Liver (tissue), 9 donors: Measurements from ENCODE around the gene UBASH3B. TPM values are rescaled to one million over a fixed set of nuclear protein-coding genes. Genes with fewer than 3 reads are reported as not detected.

Experiments used
- DNase-seq: peaks from one replicate; pipeline ENCODE4 v3.0.0-alpha.2; 2017; ENCODE audit warnings: low spot score
- H3K27ac ChIP-seq, 2 donors: one replicate each; pipeline ENCODE4 v1.7.0; 2013; ENCODE audit warnings: inconsistent platforms in 2 of 2, low read length in 2 of 2, control low read depth in 1 of 2, low read depth in 1 of 2, mild to moderate bottlenecking in 1 of 2
- H3K27me3 ChIP-seq, 4 donors: one replicate each; pipeline versions ENCODE4 v1.6.1 to v1.7.0; 2013; ENCODE audit warnings: low read length in 3 of 4, inconsistent platforms in 1 of 4, mild to moderate bottlenecking in 1 of 4, moderate library complexity in 1 of 4; ENCODE audit not compliant: control insufficient read depth in 4 of 4, insufficient read depth in 4 of 4
- H3K36me3 ChIP-seq, 4 donors: one replicate each; pipeline versions ENCODE4 v1.6.1 to v1.7.0; 2013; ENCODE audit warnings: low read length in 3 of 4, mild to moderate bottlenecking in 3 of 4, low read depth in 1 of 4, moderate library complexity in 1 of 4; ENCODE audit not compliant: control insufficient read depth in 4 of 4, insufficient read depth in 3 of 4
- H3K4me1 ChIP-seq, 4 donors: one replicate each; pipeline versions ENCODE4 v1.6.1 to v1.7.0; 2013; ENCODE audit warnings: low read length in 3 of 4, mild to moderate bottlenecking in 3 of 4, moderate library complexity in 1 of 4; ENCODE audit not compliant: control insufficient read depth in 4 of 4, insufficient read depth in 4 of 4
- H3K4me3 ChIP-seq, 3 donors: one replicate each; pipeline versions ENCODE4 v1.6.1 to v1.7.0; 2013; ENCODE audit warnings: low read length in 3 of 3, control low read depth in 1 of 3, low read depth in 1 of 3, mild to moderate bottlenecking in 1 of 3
- H3K9ac ChIP-seq, 2 donors: one replicate each; pipeline ENCODE4 v1.7.0; 2013; ENCODE audit warnings: low read length in 2 of 2, mild to moderate bottlenecking in 2 of 2, moderate library complexity in 2 of 2, control low read depth in 1 of 2, low read depth in 1 of 2
- H3K9me3 ChIP-seq, 4 donors: one replicate each; pipeline versions ENCODE4 v1.6.1 to v1.7.0; 2013; ENCODE audit warnings: low read length in 3 of 4; ENCODE audit not compliant: control insufficient read depth in 4 of 4
- ATF3 ChIP-seq: IDR thresholded peaks from 2 replicates; pipeline ENCODE4 v1.6.1; 2016; ENCODE audit warnings: antibody characterized with exemption
- CTCF ChIP-seq: fragments of 150-350 bp; IDR thresholded peaks from 2 replicates; pipeline ENCODE4 v1.5.1; 2017; ENCODE audit warnings: improper control_type of control experiment, low read depth, low read length; ENCODE audit not compliant: missing input control
- EGR1 ChIP-seq, 2 donors: IDR thresholded peaks; 2 replicates each; pipeline ENCODE4 v1.6.1; 2016 to 2018; ENCODE audit warnings: antibody characterized with exemption in 2 of 2, low read depth in 2 of 2
- FOXA1 ChIP-seq: IDR thresholded peaks from 2 replicates; pipeline ENCODE4 v1.6.1; 2016; ENCODE audit warnings: antibody characterized with exemption
- FOXA2 ChIP-seq: IDR thresholded peaks from 2 replicates; pipeline ENCODE4 v1.6.1; 2016; ENCODE audit warnings: antibody characterized with exemption
- GABPA ChIP-seq, 2 donors: IDR thresholded peaks in 1 of 2; conservative IDR thresholded peaks in 1 of 2; 2 replicates each; pipeline ENCODE4 v1.6.1; 2016; ENCODE audit warnings: antibody characterized with exemption in 2 of 2, mild to moderate bottlenecking in 1 of 2, moderate library complexity in 1 of 2
- HNF4A ChIP-seq, 2 donors: conservative IDR thresholded peaks; 2 replicates each; pipeline ENCODE4 v1.6.1; 2016; ENCODE audit warnings: antibody characterized with exemption in 2 of 2, mild to moderate bottlenecking in 2 of 2
- HNF4G ChIP-seq: IDR thresholded peaks from 2 replicates; pipeline ENCODE4 v1.6.1; 2016; ENCODE audit warnings: antibody characterized with exemption
- JUND ChIP-seq, 2 donors: IDR thresholded peaks; 2 replicates each; pipeline ENCODE4 v1.6.1; 2016; ENCODE audit warnings: antibody characterized with exemption in 2 of 2
- NR2F2 ChIP-seq: IDR thresholded peaks from 2 replicates; pipeline ENCODE4 v1.6.1; 2016; ENCODE audit warnings: antibody characterized with exemption
- RAD21 ChIP-seq, 2 donors: IDR thresholded peaks; 2 replicates each; pipeline ENCODE4 v1.6.1; 2016; ENCODE audit warnings: antibody characterized with exemption in 2 of 2, mild to moderate bottlenecking in 2 of 2
- REST ChIP-seq: IDR thresholded peaks from 2 replicates; pipeline ENCODE4 v1.6.1; 2016; ENCODE audit warnings: antibody characterized with exemption, mild to moderate bottlenecking
- RXRA ChIP-seq, 2 donors: IDR thresholded peaks; 2 replicates each; pipeline ENCODE4 v1.6.1; 2017 to 2018; ENCODE audit warnings: antibody characterized with exemption in 2 of 2, mild to moderate bottlenecking in 1 of 2
- SP1 ChIP-seq: IDR thresholded peaks from 2 replicates; pipeline ENCODE4 v1.6.1; 2018; ENCODE audit warnings: antibody characterized with exemption, mild to moderate bottlenecking
- TAF1 ChIP-seq: conservative IDR thresholded peaks from 2 replicates; pipeline ENCODE4 v1.6.1; 2016; ENCODE audit warnings: antibody characterized with exemption, mild to moderate bottlenecking
- YY1 ChIP-seq: IDR thresholded peaks from 2 replicates; pipeline ENCODE4 v1.6.1; 2016; ENCODE audit warnings: antibody characterized with exemption, mild to moderate bottlenecking
- WGBS: extraction: QIAGEN DNeasy Blood & Tissue Kit; methylation state at CpG from one replicate; pipeline ENCODE4 v1.1.7; 2013; 5-methylcytosine and 5-hydroxymethylcytosine counted together
- polyA plus RNA-seq, 2 donors: library from polyadenylated mRNA; stranded (reverse) in 1 of 2; unstranded in 1 of 2; fragments of 200-250 nt in 1 of 2; fragments of >200 nt in 1 of 2; fragmentation: Nextera tagmentation in 1 of 2; extraction: Ambion mirVana in 1 of 2; gene quantifications; one replicate each; pipeline versions ENCODE4 v1.2.1 to v1.2.3, GENCODE V29; 2013 to 2015
- total RNA-seq, 2 donors: library from RNA; depleted of rRNA; stranded (reverse); fragments of >200 nt; gene quantifications; one replicate each; pipeline ENCODE4 v1.2.3, GENCODE V29; 2014
- TF ChIP-seq, protein P1 (sequence below): IDR thresholded peaks from 2 replicates; pipeline ENCODE4 v1.6.1; 2016; ENCODE audit warnings: antibody characterized with exemption
- TF ChIP-seq, protein P2 (sequence below): IDR thresholded peaks from 2 replicates; pipeline ENCODE4 v1.6.1; 2016; ENCODE audit warnings: antibody characterized with exemption
- donor health status: healthy.
- donor health status: healthy.
- donor health status: healthy.
- donor health status: healthy.
- donor health status: healthy.

Gene UBASH3B
- total and polyA plus RNA-seq, 4 donors: 0.48 to 5.5 (median 2.5) TPM

- Histone ChIP-seq H3K27me3 (no peaks in the 10 kb centered on the region), H3K36me3 (no peaks in the 10 kb centered on the region), H3K9ac (no peak overlapping the region), H3K9me3 (peaks cover 0 to 3% (median 0%) of the 10 kb centered on the region in 4 donors), H3K4me3 (no peak overlapping the region), H3K4me1 (no peaks in the 10 kb centered on the region), H3K27ac (no peak overlapping the region)
- TF ChIP-seq, protein P1, sequence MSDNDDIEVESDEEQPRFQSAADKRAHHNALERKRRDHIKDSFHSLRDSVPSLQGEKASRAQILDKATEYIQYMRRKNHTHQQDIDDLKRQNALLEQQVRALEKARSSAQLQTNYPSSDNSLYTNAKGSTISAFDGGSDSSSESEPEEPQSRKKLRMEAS: no peak
- TF ChIP-seq EGR1 (IDR thresholded peaks at IDR 0.05; ENCODE audit: low read depth in 2 of 2) (no peak), CTCF (no peak), YY1 (no peak), SP1 (no peak), FOXA2 (no peak), HNF4G (no peak), NR2F2 (no peak), FOXA1 (no peak)
- TF ChIP-seq, protein P2, sequence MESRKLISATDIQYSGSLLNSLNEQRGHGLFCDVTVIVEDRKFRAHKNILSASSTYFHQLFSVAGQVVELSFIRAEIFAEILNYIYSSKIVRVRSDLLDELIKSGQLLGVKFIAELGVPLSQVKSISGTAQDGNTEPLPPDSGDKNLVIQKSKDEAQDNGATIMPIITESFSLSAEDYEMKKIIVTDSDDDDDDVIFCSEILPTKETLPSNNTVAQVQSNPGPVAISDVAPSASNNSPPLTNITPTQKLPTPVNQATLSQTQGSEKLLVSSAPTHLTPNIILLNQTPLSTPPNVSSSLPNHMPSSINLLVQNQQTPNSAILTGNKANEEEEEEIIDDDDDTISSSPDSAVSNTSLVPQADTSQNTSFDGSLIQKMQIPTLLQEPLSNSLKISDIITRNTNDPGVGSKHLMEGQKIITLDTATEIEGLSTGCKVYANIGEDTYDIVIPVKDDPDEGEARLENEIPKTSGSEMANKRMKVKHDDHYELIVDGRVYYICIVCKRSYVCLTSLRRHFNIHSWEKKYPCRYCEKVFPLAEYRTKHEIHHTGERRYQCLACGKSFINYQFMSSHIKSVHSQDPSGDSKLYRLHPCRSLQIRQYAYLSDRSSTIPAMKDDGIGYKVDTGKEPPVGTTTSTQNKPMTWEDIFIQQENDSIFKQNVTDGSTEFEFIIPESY: no peak
- 85% methylated on average over 5 of the region's 5 CpGs for WGBS
- DNase-seq: no peak
These were observed 38.2 kb upstream of the UBASH3B start for GRCh38 chr11:122617297-122617696.

- TF ChIP-seq GABPA (IDR thresholded peaks at IDR 0.05 in 1 of 2, conservative IDR thresholded peaks at IDR 0.05 in 1 of 2) (no peak), RXRA (IDR thresholded peaks at IDR 0.05) (no peak), FOXA1 (no peak), NR2F2 (no peak), JUND (IDR thresholded peaks at IDR 0.05) (no peak), TAF1 (no peak), HNF4G (no peak), EGR1 (IDR thresholded peaks at IDR 0.05; ENCODE audit: low read depth in 2 of 2) (no peak), SP1 (no peak), FOXA2 (no peak), RAD21 (IDR thresholded peaks at IDR 0.05) (no peak), REST (no peak), CTCF (no peak), HNF4A (conservative IDR thresholded peaks at IDR 0.05) (no peak), ATF3 (no peak)
- TF ChIP-seq, protein P1: no peak
- no peak for DNase-seq
- no peaks in the 10 kb centered on the region for H3K4me1 ChIP-seq
- no peak overlapping the region for H3K9ac ChIP-seq
- H3K36me3 ChIP-seq: no peaks in the 10 kb centered on the region
- no peak overlapping the region for H3K4me3 ChIP-seq
- WGBS: 80% methylated on average over 6 of the region's 6 CpGs
- peaks cover 0 to 3% (median 0%) of the 10 kb centered on the region in 4 donors for H3K9me3 ChIP-seq
- H3K27ac ChIP-seq: no peak overlapping the region
- H3K27me3 ChIP-seq: no peaks in the 10 kb centered on the region
These were observed 37.6 kb upstream of the UBASH3B start for GRCh38 chr11:122617926-122618325.
